ENCODE measurements around the gene CFL1. TPM values are rescaled to one million over a fixed set of nuclear protein-coding genes. Genes with fewer than 3 reads are reported as not detected.

CFL1 gene
- total and polyA plus RNA-seq, 2 of the 8 experiments (the other 6 are each of a cell fraction or from before 2014, with no cell fraction given) = 1,252 to 1,365 TPM

GRCh38 chr11:65859812-65860277 is 1.9 kb upstream of the CFL1 start (continued):
- TF ChIP-seq NRF1 (IDR thresholded peaks at IDR 0.05; ENCODE audit: low read depth, low read length) (no peak), POLR2AphosphoS5 (IDR thresholded peaks at IDR 0.05; ENCODE audit: low read depth, low read length) (peak; percentile 71; the same call in 1 of the 2 replicates), CBX5 (IDR thresholded peaks at IDR 0.05; ENCODE audit: low read depth, low read length) (no peak), KDM1A (IDR thresholded peaks at IDR 0.05; ENCODE audit: borderline replicate concordance, low read length) (no peak), MAX (IDR thresholded peaks at IDR 0.05) (peak; percentile 6; the same call in 1 of the 2 replicates), RBBP5 (IDR thresholded peaks at IDR 0.05; ENCODE audit: borderline replicate concordance, low read depth, low read length) (no peak; the same call in 1 of the 2 replicates), TAF1 (IDR thresholded peaks at IDR 0.05; ENCODE audit: low read depth, low read length) (no peak), POLR2A (IDR thresholded peaks at IDR 0.05; ENCODE audit: control extremely low read depth in 1 of 2, low read depth in 2 of 2, low read length in 2 of 2) (0 out of 3 replicates have a peak, but pooled peaks of 1 of the 2 experiments have one; percentile 66), EP300 (IDR thresholded peaks at IDR 0.05; ENCODE audit: borderline replicate concordance in 1 of 2, low read depth in 2 of 2, low read length in 2 of 2) (no peak)
- TF ChIP-seq, protein P1, sequence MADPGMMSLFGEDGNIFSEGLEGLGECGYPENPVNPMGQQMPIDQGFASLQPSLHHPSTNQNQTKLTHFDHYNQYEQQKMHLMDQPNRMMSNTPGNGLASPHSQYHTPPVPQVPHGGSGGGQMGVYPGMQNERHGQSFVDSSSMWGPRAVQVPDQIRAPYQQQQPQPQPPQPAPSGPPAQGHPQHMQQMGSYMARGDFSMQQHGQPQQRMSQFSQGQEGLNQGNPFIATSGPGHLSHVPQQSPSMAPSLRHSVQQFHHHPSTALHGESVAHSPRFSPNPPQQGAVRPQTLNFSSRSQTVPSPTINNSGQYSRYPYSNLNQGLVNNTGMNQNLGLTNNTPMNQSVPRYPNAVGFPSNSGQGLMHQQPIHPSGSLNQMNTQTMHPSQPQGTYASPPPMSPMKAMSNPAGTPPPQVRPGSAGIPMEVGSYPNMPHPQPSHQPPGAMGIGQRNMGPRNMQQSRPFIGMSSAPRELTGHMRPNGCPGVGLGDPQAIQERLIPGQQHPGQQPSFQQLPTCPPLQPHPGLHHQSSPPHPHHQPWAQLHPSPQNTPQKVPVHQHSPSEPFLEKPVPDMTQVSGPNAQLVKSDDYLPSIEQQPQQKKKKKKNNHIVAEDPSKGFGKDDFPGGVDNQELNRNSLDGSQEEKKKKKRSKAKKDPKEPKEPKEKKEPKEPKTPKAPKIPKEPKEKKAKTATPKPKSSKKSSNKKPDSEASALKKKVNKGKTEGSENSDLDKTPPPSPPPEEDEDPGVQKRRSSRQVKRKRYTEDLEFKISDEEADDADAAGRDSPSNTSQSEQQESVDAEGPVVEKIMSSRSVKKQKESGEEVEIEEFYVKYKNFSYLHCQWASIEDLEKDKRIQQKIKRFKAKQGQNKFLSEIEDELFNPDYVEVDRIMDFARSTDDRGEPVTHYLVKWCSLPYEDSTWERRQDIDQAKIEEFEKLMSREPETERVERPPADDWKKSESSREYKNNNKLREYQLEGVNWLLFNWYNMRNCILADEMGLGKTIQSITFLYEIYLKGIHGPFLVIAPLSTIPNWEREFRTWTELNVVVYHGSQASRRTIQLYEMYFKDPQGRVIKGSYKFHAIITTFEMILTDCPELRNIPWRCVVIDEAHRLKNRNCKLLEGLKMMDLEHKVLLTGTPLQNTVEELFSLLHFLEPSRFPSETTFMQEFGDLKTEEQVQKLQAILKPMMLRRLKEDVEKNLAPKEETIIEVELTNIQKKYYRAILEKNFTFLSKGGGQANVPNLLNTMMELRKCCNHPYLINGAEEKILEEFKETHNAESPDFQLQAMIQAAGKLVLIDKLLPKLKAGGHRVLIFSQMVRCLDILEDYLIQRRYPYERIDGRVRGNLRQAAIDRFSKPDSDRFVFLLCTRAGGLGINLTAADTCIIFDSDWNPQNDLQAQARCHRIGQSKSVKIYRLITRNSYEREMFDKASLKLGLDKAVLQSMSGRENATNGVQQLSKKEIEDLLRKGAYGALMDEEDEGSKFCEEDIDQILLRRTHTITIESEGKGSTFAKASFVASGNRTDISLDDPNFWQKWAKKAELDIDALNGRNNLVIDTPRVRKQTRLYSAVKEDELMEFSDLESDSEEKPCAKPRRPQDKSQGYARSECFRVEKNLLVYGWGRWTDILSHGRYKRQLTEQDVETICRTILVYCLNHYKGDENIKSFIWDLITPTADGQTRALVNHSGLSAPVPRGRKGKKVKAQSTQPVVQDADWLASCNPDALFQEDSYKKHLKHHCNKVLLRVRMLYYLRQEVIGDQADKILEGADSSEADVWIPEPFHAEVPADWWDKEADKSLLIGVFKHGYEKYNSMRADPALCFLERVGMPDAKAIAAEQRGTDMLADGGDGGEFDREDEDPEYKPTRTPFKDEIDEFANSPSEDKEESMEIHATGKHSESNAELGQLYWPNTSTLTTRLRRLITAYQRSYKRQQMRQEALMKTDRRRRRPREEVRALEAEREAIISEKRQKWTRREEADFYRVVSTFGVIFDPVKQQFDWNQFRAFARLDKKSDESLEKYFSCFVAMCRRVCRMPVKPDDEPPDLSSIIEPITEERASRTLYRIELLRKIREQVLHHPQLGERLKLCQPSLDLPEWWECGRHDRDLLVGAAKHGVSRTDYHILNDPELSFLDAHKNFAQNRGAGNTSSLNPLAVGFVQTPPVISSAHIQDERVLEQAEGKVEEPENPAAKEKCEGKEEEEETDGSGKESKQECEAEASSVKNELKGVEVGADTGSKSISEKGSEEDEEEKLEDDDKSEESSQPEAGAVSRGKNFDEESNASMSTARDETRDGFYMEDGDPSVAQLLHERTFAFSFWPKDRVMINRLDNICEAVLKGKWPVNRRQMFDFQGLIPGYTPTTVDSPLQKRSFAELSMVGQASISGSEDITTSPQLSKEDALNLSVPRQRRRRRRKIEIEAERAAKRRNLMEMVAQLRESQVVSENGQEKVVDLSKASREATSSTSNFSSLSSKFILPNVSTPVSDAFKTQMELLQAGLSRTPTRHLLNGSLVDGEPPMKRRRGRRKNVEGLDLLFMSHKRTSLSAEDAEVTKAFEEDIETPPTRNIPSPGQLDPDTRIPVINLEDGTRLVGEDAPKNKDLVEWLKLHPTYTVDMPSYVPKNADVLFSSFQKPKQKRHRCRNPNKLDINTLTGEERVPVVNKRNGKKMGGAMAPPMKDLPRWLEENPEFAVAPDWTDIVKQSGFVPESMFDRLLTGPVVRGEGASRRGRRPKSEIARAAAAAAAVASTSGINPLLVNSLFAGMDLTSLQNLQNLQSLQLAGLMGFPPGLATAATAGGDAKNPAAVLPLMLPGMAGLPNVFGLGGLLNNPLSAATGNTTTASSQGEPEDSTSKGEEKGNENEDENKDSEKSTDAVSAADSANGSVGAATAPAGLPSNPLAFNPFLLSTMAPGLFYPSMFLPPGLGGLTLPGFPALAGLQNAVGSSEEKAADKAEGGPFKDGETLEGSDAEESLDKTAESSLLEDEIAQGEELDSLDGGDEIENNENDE (IDR thresholded peaks at IDR 0.05; ENCODE audit: insufficient replicate concordance, low read length) = no peak
- TF ChIP-seq, protein P2, sequence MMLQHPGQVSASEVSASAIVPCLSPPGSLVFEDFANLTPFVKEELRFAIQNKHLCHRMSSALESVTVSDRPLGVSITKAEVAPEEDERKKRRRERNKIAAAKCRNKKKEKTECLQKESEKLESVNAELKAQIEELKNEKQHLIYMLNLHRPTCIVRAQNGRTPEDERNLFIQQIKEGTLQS (IDR thresholded peaks at IDR 0.05; ENCODE audit: insufficient read depth, low read depth, low read length) = no peak

Data from H1 (cell line).